K562 (cell line): Measurements from ENCODE around the gene WT1. TPM values are rescaled to one million over a fixed set of nuclear protein-coding genes. Genes with fewer than 3 reads are reported as not detected.

Source experiments
- ATAC-seq: fragments of 200-7000 bp; cut with Tn5 transposase; 3 replicates; pipeline ENCODE4 v1.9.1; 2020; ENCODE audit warnings: moderate library complexity
- BruUV-seq: library from RNA; stranded (reverse); fragments of 400-500 nt; replicated peaks from 2 replicates; lab custom pipeline; 2021; lab: Mats Ljungman, UMichigan
- CTCF ChIA-PET: fragments of 300-600 bp; formaldehyde crosslinking; extraction: SDS; loops from one replicate; lab custom pipeline; 2021; ENCODE audit warnings: low intra/inter-chr PET ratio; lab: Yijun Ruan, JAX
- POLR2A ChIA-PET: fragments of 300-600, 350-650 bp; sonication (Branson Sonifier 250); formaldehyde crosslinking; extraction: SDS; loops from one replicate; lab custom pipeline; 2021; ENCODE audit warnings: antibody characterized with exemption, inconsistent platforms; lab: Yijun Ruan, JAX
- DNase-seq, 4 experiments: peaks; one replicate each; pipeline versions ENCODE4 v3.0.0 to v3.0.0-alpha.2; 2011 to 2018; ENCODE audit warnings: low spot score in 3 of 4, mixed read lengths in 3 of 4; ENCODE audit errors: extremely low read depth in 1 of 4
- FAIRE-seq: peaks from 2 replicates; lab custom pipeline; 2011; peaks lifted over from hg19 to GRCh38; lab: Jason Lieb, UNC
- H2AFZ ChIP-seq: 2 replicates; pipeline ENCODE4 v1.6.0; 2011; ENCODE audit warnings: low read depth, low read length, control low read depth, inconsistent platforms
- H3K27ac ChIP-seq: fragments of 200-600 bp; 3 replicates; pipeline ENCODE4 v1.8.0; 2011; ENCODE audit warnings: low read depth, mild to moderate bottlenecking, control low read depth, inconsistent platforms, low read length, moderate library complexity, mixed read lengths; ENCODE audit errors: extremely low read depth
- H3K27me3 ChIP-seq, 2 experiments: fragments of 300-600 bp in 1 of 2; 2 replicates in 1 of 2; 3 replicates in 1 of 2; pipeline versions ENCODE4 v1.6.0 to v1.8.0; 2011; ENCODE audit warnings: inconsistent platforms in 2 of 2, low read length in 2 of 2, mild to moderate bottlenecking in 1 of 2, mixed read lengths in 1 of 2, moderate library complexity in 1 of 2; ENCODE audit not compliant: control insufficient read depth in 2 of 2, insufficient read depth in 2 of 2
- H3K36me3 ChIP-seq: fragments of 300-600 bp; 3 replicates; pipeline ENCODE4 v1.8.0; 2011; ENCODE audit warnings: mild to moderate bottlenecking, low read length, inconsistent platforms; ENCODE audit not compliant: control insufficient read depth, insufficient read depth
- H3K4me1 ChIP-seq, 2 experiments: fragments of 200-600 bp in 1 of 2; replicated peaks in 1 of 2; 2 replicates in 1 of 2; 3 replicates in 1 of 2; pipeline versions ENCODE4 v1.5.1 to v1.8.0; 2011; ENCODE audit warnings: inconsistent platforms in 2 of 2, low read length in 2 of 2, mild to moderate bottlenecking in 1 of 2, mixed read lengths in 1 of 2, moderate library complexity in 1 of 2; ENCODE audit not compliant: control insufficient read depth in 2 of 2, insufficient read depth in 2 of 2
- H3K4me2 ChIP-seq: 2 replicates; pipeline ENCODE4 v1.6.1; 2011; ENCODE audit warnings: low read length, control low read depth, inconsistent platforms, mixed read lengths; ENCODE audit not compliant: insufficient read depth
- H3K4me3 ChIP-seq: fragments of 200-600 bp; sonication (generic), shearing (Covaris generic); 2 replicates; pipeline ENCODE4 v1.5.1; 2016; ENCODE audit warnings: control low read depth, inconsistent platforms
- H3K79me2 ChIP-seq: fragments of 200-600 bp; 3 replicates; pipeline ENCODE4 v1.8.0; 2011; ENCODE audit warnings: low read length, inconsistent platforms; ENCODE audit not compliant: control insufficient read depth, insufficient read depth
- H3K9ac ChIP-seq, 2 experiments: 2 replicates each; pipeline versions ENCODE4 v1.6.0 to v1.6.1; 2011; ENCODE audit warnings: low read depth in 2 of 2, low read length in 2 of 2, control low read depth in 1 of 2, inconsistent platforms in 1 of 2, mild to moderate bottlenecking in 1 of 2, mixed read lengths in 1 of 2; ENCODE audit not compliant: insufficient read depth in 1 of 2
- H3K9me1 ChIP-seq: one replicate; pipeline ENCODE4 v1.6.0; 2011; ENCODE audit warnings: inconsistent platforms, mild to moderate bottlenecking, low read length, moderate library complexity; ENCODE audit not compliant: control insufficient read depth, insufficient read depth
- H3K9me3 ChIP-seq: replicated peaks from 2 replicates; pipeline ENCODE4 v1.5.1; 2011; ENCODE audit warnings: low read depth, low read length, inconsistent platforms; ENCODE audit not compliant: control insufficient read depth, insufficient read depth
- H4K20me1 ChIP-seq: replicated peaks from 2 replicates; pipeline ENCODE4 v1.6.1; 2011; ENCODE audit warnings: low read length, inconsistent platforms, mixed read lengths; ENCODE audit not compliant: control insufficient read depth, insufficient read depth
- BCOR ChIP-seq: fragments of 450-650 bp; IDR thresholded peaks from 2 replicates; pipeline ENCODE4 v1.6.1; 2016
- CBX2 ChIP-seq: fragments of 200-600 bp; sonication (generic); IDR thresholded peaks from one replicate; pipeline ENCODE4 v1.6.1; 2012; ENCODE audit warnings: mild to moderate bottlenecking, low read length, inconsistent platforms; ENCODE audit not compliant: insufficient read depth, poor library complexity, severe bottlenecking
- ESRRB ChIP-seq: fragments of 250-450 bp; sonication (Bioruptor Pico); IDR thresholded peaks from 2 replicates; pipeline ENCODE4 v1.5.0; 2020; ENCODE audit warnings: mild to moderate bottlenecking, moderate library complexity, borderline replicate concordance
- FOSL1 ChIP-seq: fragments of 200-800 bp; sonication (Bioruptor generic); conservative IDR thresholded peaks from 2 replicates; pipeline ENCODE4 v1.6.1; 2016; ENCODE audit warnings: missing genetic modification characterization, missing compliant biosample characterization
- GTF2E2 ChIP-seq: fragments of 200-800 bp; sonication (Bioruptor generic); IDR thresholded peaks from 2 replicates; pipeline ENCODE4 v1.6.1; 2016; ENCODE audit warnings: missing genetic modification characterization, missing compliant biosample characterization
- KAT8 ChIP-seq: fragments of 450-650 bp; IDR thresholded peaks from 2 replicates; pipeline ENCODE4 v1.6.1; 2016; ENCODE audit warnings: low read depth, mild to moderate bottlenecking
- MNT ChIP-seq, 2 experiments: fragments of 450-650 bp; conservative IDR thresholded peaks; 2 replicates each; pipeline ENCODE4 v1.6.1; 2017; ENCODE audit warnings: mild to moderate bottlenecking in 2 of 2, moderate library complexity in 2 of 2
- NCOA4 ChIP-seq: fragments of 450-650 bp; IDR thresholded peaks from 2 replicates; pipeline ENCODE4 v1.6.1; 2018; ENCODE audit warnings: mild to moderate bottlenecking; ENCODE audit not compliant: partially characterized antibody
- POLR2A ChIP-seq: fragments of 450-650 bp; conservative IDR thresholded peaks from 2 replicates; pipeline ENCODE4 v1.6.1; 2016
- RBM15 ChIP-seq: fragments of 200-400 bp; formaldehyde crosslinking; IDR thresholded peaks from 2 replicates; pipeline ENCODE4 v1.6.1; 2018; ENCODE audit warnings: mild to moderate bottlenecking, low read length, moderate library complexity; ENCODE audit not compliant: insufficient read depth
- SETDB1 ChIP-seq: IDR thresholded peaks from one replicate; pipeline ENCODE4 v1.6.1; 2012; ENCODE audit warnings: low read length, control low read depth, inconsistent platforms
- SMARCE1 ChIP-seq: fragments of 450-650 bp; IDR thresholded peaks from 2 replicates; pipeline ENCODE4 v1.7.1; 2016; ENCODE audit warnings: mild to moderate bottlenecking
- TAF7 ChIP-seq: fragments of 450-650 bp; IDR thresholded peaks from 2 replicates; pipeline ENCODE4 v1.6.1; 2016; ENCODE audit warnings: missing genetic modification characterization, missing compliant biosample characterization
- TARDBP ChIP-seq: fragments of 450-650 bp; IDR thresholded peaks from 2 replicates; pipeline ENCODE4 v1.6.1; 2016
- ZBTB2 ChIP-seq: fragments of 450-650 bp; IDR thresholded peaks from 2 replicates; pipeline ENCODE4 v1.6.1; 2016; ENCODE audit warnings: antibody characterized with exemption
- ZFP30 ChIP-seq: fragments of 250-450 bp; sonication (Bioruptor Pico); IDR thresholded peaks from 2 replicates; pipeline ENCODE4 v1.8.0; 2022; ENCODE audit warnings: moderate library complexity, mild to moderate bottlenecking, inconsistent platforms, borderline replicate concordance
- ZNF146 ChIP-seq: IDR thresholded peaks from one replicate; pipeline ENCODE4 v1.6.1; 2018; ENCODE audit warnings: missing compliant biosample characterization; ENCODE audit not compliant: unreplicated experiment
- ZNF175 ChIP-seq: fragments of 200-800 bp; sonication (Bioruptor generic); IDR thresholded peaks from 2 replicates; pipeline ENCODE4 v1.6.1; 2016; ENCODE audit warnings: low read depth, mild to moderate bottlenecking, missing genetic modification characterization, missing compliant biosample characterization
- ZNF3 ChIP-seq: fragments of 250-450 bp; sonication (Bioruptor Pico); IDR thresholded peaks from 2 replicates; pipeline ENCODE4 v1.5.0; 2021; ENCODE audit warnings: mild to moderate bottlenecking, moderate library complexity
- WGBS: fragments of 100-300 bp; shearing (Covaris generic); methylation state at CpG from one replicate; pipeline ENCODE4 v1.1.6; 2016; ENCODE audit warnings: low coverage, mixed read lengths; ENCODE audit not compliant: insufficient coverage; ENCODE audit errors: missing lambda C conversion rate; 5-methylcytosine and 5-hydroxymethylcytosine counted together
- in situ Hi-C: fragments of 300-500 bp; cut with MboI; formaldehyde crosslinking; loops from 4 replicates; pipeline ENCODE4 v1.15.0; 2018; ENCODE audit warnings: inconsistent platforms, mixed read lengths
- intact Hi-C: fragments of 100-400 bp; cut with micrococcal nuclease; formaldehyde crosslinking; loops from 2 replicates; pipeline ENCODE4 v1.14.2; 2022
- polyA plus RNA-seq, 8 experiments: library from polyadenylated mRNA; depleted of rRNA in 4 of 8; stranded (reverse) in 5 of 8; unstranded in 3 of 8; fragments of >200 nt; fragmentation: Nextera tagmentation in 2 of 8; fragmentation: Illumina TruSeq in 1 of 8; extraction: Ambion mirVana in 2 of 8; extraction: Trizol in 1 of 8; gene quantifications; 2 replicates each; pipeline versions ENCODE4 v1.2.1 to v1.2.3, GENCODE V29; 2011 to 2014; ENCODE audit warnings: inconsistent platforms in 1 of 8, missing spikeins in 1 of 8
- total RNA-seq, 7 experiments: library from RNA; depleted of rRNA in 6 of 7; stranded (reverse); fragments of >200 nt in 6 of 7; fragmentation: Illumina TruSeq in 2 of 7; extraction: Trizol in 2 of 7; gene quantifications; 2 replicates each; pipeline versions ENCODE4 v1.2.1 to v1.2.3, GENCODE V29; 2011 to 2021; ENCODE audit warnings: low replicate concordance in 1 of 7
- TF ChIP-seq, protein P1 (sequence below): IDR thresholded peaks from 3 replicates; pipeline ENCODE4 v1.6.1; 2011; ENCODE audit warnings: borderline replicate concordance, mild to moderate bottlenecking; ENCODE audit not compliant: insufficient read length, insufficient read depth

WT1 gene
- total and polyA plus RNA-seq, 9 of the 15 experiments (the other 6 are each of a cell fraction or from before 2014, with no cell fraction given) = 7.1 to 33.8 (median 19.4) TPM

DNA sequence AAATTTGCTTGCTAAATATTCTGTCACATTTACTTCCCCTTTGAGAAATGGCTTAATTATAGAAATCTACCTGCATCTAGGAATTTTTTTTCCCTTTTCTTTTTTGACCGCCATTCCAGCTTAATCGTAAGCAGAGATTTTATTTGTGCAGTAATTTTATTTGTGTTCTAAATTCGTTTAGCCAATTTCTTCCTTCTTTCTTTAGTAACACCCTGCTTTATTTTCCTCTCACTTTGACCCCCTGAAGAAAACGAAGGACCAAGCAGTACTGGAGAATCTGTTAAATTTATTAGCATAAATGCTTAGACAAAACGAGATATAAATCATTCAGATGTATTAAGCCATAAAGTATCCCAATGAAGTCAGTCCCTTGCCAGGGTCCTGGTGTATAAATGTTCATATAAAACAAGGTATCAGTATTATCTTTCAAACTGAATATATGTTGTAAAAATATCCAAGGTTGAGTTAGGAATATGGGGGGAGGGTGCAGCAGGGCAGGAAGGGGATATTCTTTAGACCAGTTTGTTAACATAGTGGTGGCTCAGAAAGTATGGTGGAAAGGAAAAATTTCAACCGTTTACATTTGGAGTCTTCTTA, 5.1 kb upstream of the WT1 start:
- peaks cover 11% of the 10 kb centered on the region; the same call in 2 of the 3 replicates for H3K36me3 ChIP-seq
- FAIRE-seq (no peak), DNase-seq (no peak), ATAC-seq (no peak)
- no peak overlapping the region for H3K9ac ChIP-seq
- ChIA-PET POLR2A (no interaction called here), CTCF (no interaction called here)
- intact Hi-C loops (no loop called here), in situ Hi-C loops (no loop called here)
- H3K27me3 ChIP-seq = no peaks in the 10 kb centered on the region
- no peak overlapping the region for H3K4me2 ChIP-seq
- no peak overlapping the region for H3K27ac ChIP-seq
- H3K9me1 ChIP-seq = no peaks in the 10 kb centered on the region
- WGBS = 55% methylated on average over 6 of the region's 6 CpGs
- no peaks in the 10 kb centered on the region for H4K20me1 ChIP-seq
- no TSS peak for BruUV-seq
- 0 out of 2 replicates have a peak, but pooled peaks cover 6% of the 10 kb centered on the region for H3K9me3 ChIP-seq
- no peak overlapping the region for H3K4me3 ChIP-seq
- H3K4me1 ChIP-seq = peaks cover 4 to 21% of the 10 kb centered on the region in 2 experiments; a peak in 4 of 5 replicates
- no peak overlapping the region for H2AFZ ChIP-seq
- peaks cover 11% of the 10 kb centered on the region; the same call in 2 of the 3 replicates for H3K79me2 ChIP-seq
- TF ChIP-seq RBM15 = no peak
- TF ChIP-seq FOSL1 (tag) = no peak
- no peak for TF ChIP-seq SETDB1
- no peak for TF ChIP-seq BCOR
- no peak for TF ChIP-seq CBX2
- TF ChIP-seq SMARCE1 = no peak
- no peak for TF ChIP-seq POLR2A
- TF ChIP-seq NCOA4 = no peak
- TF ChIP-seq ZNF3 (CRISPR knock-in tag) = no peak
- TF ChIP-seq ZBTB2 = no peak
- no peak for TF ChIP-seq KAT8
- no peak for TF ChIP-seq ZNF175
- no peak for TF ChIP-seq ZFP30
- TF ChIP-seq MNT (conservative IDR thresholded peaks at IDR 0.05) = no peak
- TF ChIP-seq, protein P1, sequence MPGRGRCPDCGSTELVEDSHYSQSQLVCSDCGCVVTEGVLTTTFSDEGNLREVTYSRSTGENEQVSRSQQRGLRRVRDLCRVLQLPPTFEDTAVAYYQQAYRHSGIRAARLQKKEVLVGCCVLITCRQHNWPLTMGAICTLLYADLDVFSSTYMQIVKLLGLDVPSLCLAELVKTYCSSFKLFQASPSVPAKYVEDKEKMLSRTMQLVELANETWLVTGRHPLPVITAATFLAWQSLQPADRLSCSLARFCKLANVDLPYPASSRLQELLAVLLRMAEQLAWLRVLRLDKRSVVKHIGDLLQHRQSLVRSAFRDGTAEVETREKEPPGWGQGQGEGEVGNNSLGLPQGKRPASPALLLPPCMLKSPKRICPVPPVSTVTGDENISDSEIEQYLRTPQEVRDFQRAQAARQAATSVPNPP = no peak
- TF ChIP-seq ESRRB (CRISPR knock-in tag) = no peak
- TF ChIP-seq TARDBP = no peak
- TF ChIP-seq GTF2E2 (tag) = no peak
- no peak for TF ChIP-seq TAF7 (tag)
- no peak for TF ChIP-seq ZNF146 (CRISPR knock-in tag)
